ENCODE data around the gene PFAS. TPM values are rescaled to one million over a fixed set of nuclear protein-coding genes. Genes with fewer than 3 reads are reported as not detected.
A peak's percentile ranks its signal among the peaks of the same experiment; 100 is the strongest.
"Not testable (repeated sequence)": the region's sequence is repeated elsewhere in the genome, so short reads cannot be mapped to it uniquely, and the experiment has no call there.

The PFAS gene
- total and polyA plus RNA-seq, 3 experiments from 2014 or later = 17.7 to 168 (median 167) TPM

GRCh38 chr17:8212312-8213180 lies 36.5 kb upstream of the PFAS start:
- ChIA-PET POLR2A (no interaction called here), CTCF (interaction anchor here (1.1 to 1.4 kb wide), 2 partner anchors 9 to 23 kb away, joined by 3 to 5 read pairs; no protein-coding TSS in a partner anchor)
- no peak for DNase-seq
- Histone ChIP-seq H3K9me3 (ENCODE audit: low read length) (no peaks in the 10 kb centered on the region), H3K4me3 (ENCODE audit: low read length) (no peak overlapping the region), H3K4me1 (ENCODE audit: insufficient read depth, low read length) (peaks cover 12% of the 10 kb centered on the region), H3K36me3 (ENCODE audit: insufficient read depth, low read length) (no peaks in the 10 kb centered on the region), H3K27me3 (ENCODE audit: insufficient read depth, low read length, poor library complexity, severe bottlenecking) (no peaks in the 10 kb centered on the region), H3K27ac (ENCODE audit: low read depth, low read length) (no peak overlapping the region)
- Mint-ChIP-seq H3K4me1 (peaks cover 15 to 22% (median 17%) of the 10 kb centered on the region in 3 donors), H3K4me3 (peak overlapping the region in 2 of 7 donors; percentile 23 to 83), H3K36me3 (peaks cover 0 to 4% (median 0%) of the 10 kb centered on the region in 3 donors), H3K27me3 (peaks cover 0 to 3% of the 10 kb centered on the region in 2 donors), H3K27ac (no peak overlapping the region), H3K9me3 (no peaks in the 10 kb centered on the region)

GRCh38 chr17:8214000-8214399 lies 35.1 kb upstream of the PFAS start:
- H3K27ac Mint-ChIP-seq = peak overlapping the region in 2 of 8 donors; percentile 23 to 56
- H3K9me3 ChIP-seq (ENCODE audit: low read length); H3K27me3 Mint-ChIP-seq; DNase-seq; H3K36me3 ChIP-seq (ENCODE audit: insufficient read depth, low read length); H3K9me3 Mint-ChIP-seq; H3K27me3 ChIP-seq (ENCODE audit: insufficient read depth, low read length, poor library complexity, severe bottlenecking); H3K36me3 Mint-ChIP-seq; CTCF ChIA-PET; POLR2A ChIA-PET; H3K27ac ChIP-seq (ENCODE audit: low read depth, low read length); H3K4me3 ChIP-seq (ENCODE audit: low read length): not testable (repeated sequence)
- peaks cover 19 to 26% (median 23%) of the 10 kb centered on the region in 3 donors for H3K4me1 Mint-ChIP-seq
- peaks cover 12% of the 10 kb centered on the region for H3K4me1 ChIP-seq (ENCODE audit: insufficient read depth, low read length)
- peak overlapping the region in 1 of 7 donors; percentile 74 for H3K4me3 Mint-ChIP-seq

GRCh38 chr17:8220783-8221662 lies 28.1 kb upstream of the PFAS start:
- POLR2A ChIA-PET = interaction anchor here (0.6 to 8.4 kb wide), 17 partner anchors 11 to 101 kb away, joined by 3 to 149 read pairs (median 11); partner anchors contain the start of genes ALOXE3, AURKB, BORCS6 and CTC1
- Mint-ChIP-seq H3K4me3 (peak overlapping the region; percentile 86 to 98 (median 97)), H3K27me3 (peaks cover 0 to 21% of the 10 kb centered on the region in 2 donors), H3K36me3 (peaks cover 2 to 35% (median 3%) of the 10 kb centered on the region in 3 donors), H3K27ac (peak overlapping the region; percentile 94 to 100 (median 96)), H3K4me1 (peaks cover 49 to 67% (median 62%) of the 10 kb centered on the region in 3 donors), H3K9me3 (peaks cover 0 to 17% (median 6%) of the 10 kb centered on the region in 5 donors)
- peaks cover 27% of the 10 kb centered on the region for H3K4me1 ChIP-seq (ENCODE audit: insufficient read depth, low read length)
- peak overlapping the region; percentile 86 for H3K27ac ChIP-seq (ENCODE audit: low read depth, low read length)
- H3K4me3 ChIP-seq (ENCODE audit: low read length) = peak overlapping the region; percentile 98
- CTCF ChIA-PET = interaction anchor here (0.6 to 5.6 kb wide), 23 partner anchors 8 to 142 kb away, joined by 3 to 63 read pairs (median 10); partner anchors contain the start of genes AURKB, BORCS6, CTC1 and PER1
- H3K9me3 ChIP-seq (ENCODE audit: low read length) = no peaks in the 10 kb centered on the region
- peak; percentile 75 to 88 (median 80) for DNase-seq
- H3K27me3 ChIP-seq (ENCODE audit: insufficient read depth, low read length, poor library complexity, severe bottlenecking) = no peaks in the 10 kb centered on the region
- H3K36me3 ChIP-seq (ENCODE audit: insufficient read depth, low read length) = peaks cover 3% of the 10 kb centered on the region

GRCh38 chr17:8221663-8222379 lies 27.3 kb upstream of the PFAS start:
- H3K4me3 Mint-ChIP-seq = peak overlapping the region; percentile 86 to 98 (median 97)
- H3K27ac Mint-ChIP-seq = peak overlapping the region; percentile 94 to 100 (median 96)
- Histone ChIP-seq H3K4me3 (ENCODE audit: low read length) (peak overlapping the region; percentile 98), H3K9me3 (ENCODE audit: low read length) (no peaks in the 10 kb centered on the region), H3K27me3 (ENCODE audit: insufficient read depth, low read length, poor library complexity, severe bottlenecking) (no peaks in the 10 kb centered on the region), H3K36me3 (ENCODE audit: insufficient read depth, low read length) (peaks cover 3% of the 10 kb centered on the region), H3K4me1 (ENCODE audit: insufficient read depth, low read length) (peaks cover 35% of the 10 kb centered on the region), H3K27ac (ENCODE audit: low read depth, low read length) (peak overlapping the region; percentile 86)
- H3K9me3 Mint-ChIP-seq = peaks cover 0 to 17% (median 6%) of the 10 kb centered on the region in 5 donors
- peaks cover 56 to 73% (median 70%) of the 10 kb centered on the region in 3 donors for H3K4me1 Mint-ChIP-seq
- POLR2A ChIA-PET = interaction anchor here (0.5 to 8.4 kb wide), 21 partner anchors 10 to 102 kb away, joined by 3 to 149 read pairs (median 4); partner anchors contain the start of genes ALOXE3, AURKB, BORCS6 and CTC1
- peak; percentile 80 to 95 (median 91) for DNase-seq
- peaks cover 2 to 41% (median 3%) of the 10 kb centered on the region in 3 donors for H3K36me3 Mint-ChIP-seq
- CTCF ChIA-PET = interaction anchor here (1.0 to 5.6 kb wide), 22 partner anchors 9 to 143 kb away, joined by 3 to 63 read pairs (median 10); partner anchors contain the start of genes AURKB, BORCS6, CTC1 and PER1
- H3K27me3 Mint-ChIP-seq = peaks cover 0 to 25% of the 10 kb centered on the region in 2 donors

GRCh38 chr17:8222380-8222629 lies 26.8 kb upstream of the PFAS start:
- H3K27ac Mint-ChIP-seq = peak overlapping the region; percentile 94 to 100 (median 96)
- H3K9me3 Mint-ChIP-seq = peaks cover 0 to 17% (median 8%) of the 10 kb centered on the region in 5 donors
- Histone ChIP-seq H3K4me1 (ENCODE audit: insufficient read depth, low read length) (peaks cover 40% of the 10 kb centered on the region), H3K4me3 (ENCODE audit: low read length) (peak overlapping the region; percentile 98), H3K27ac (ENCODE audit: low read depth, low read length) (peak overlapping the region; percentile 86), H3K9me3 (ENCODE audit: low read length) (no peaks in the 10 kb centered on the region), H3K36me3 (ENCODE audit: insufficient read depth, low read length) (peaks cover 6% of the 10 kb centered on the region), H3K27me3 (ENCODE audit: insufficient read depth, low read length, poor library complexity, severe bottlenecking) (no peaks in the 10 kb centered on the region)
- peaks cover 61 to 78% (median 75%) of the 10 kb centered on the region in 3 donors for H3K4me1 Mint-ChIP-seq
- H3K27me3 Mint-ChIP-seq = peaks cover 0 to 28% of the 10 kb centered on the region in 2 donors
- DNase-seq = peak in 1 of 5 donors; percentile 78
- peak overlapping the region; percentile 86 to 98 (median 97) for H3K4me3 Mint-ChIP-seq
- peaks cover 3 to 45% (median 5%) of the 10 kb centered on the region in 3 donors for H3K36me3 Mint-ChIP-seq
- POLR2A ChIA-PET = interaction anchor here (0.7 to 8.4 kb wide), 15 partner anchors 11 to 103 kb away, joined by 3 to 149 read pairs (median 17); partner anchors contain the start of genes ALOXE3, AURKB, BORCS6 and CTC1
- CTCF ChIA-PET = interaction anchor here (1.2 to 5.6 kb wide), 19 partner anchors 9 to 143 kb away, joined by 3 to 63 read pairs (median 11); partner anchors contain the start of genes AURKB, BORCS6, CTC1 and PFAS

- Histone ChIP-seq H3K27me3 (ENCODE audit: insufficient read depth, low read length, poor library complexity, severe bottlenecking) (no peaks in the 10 kb centered on the region), H3K9me3 (ENCODE audit: low read length) (no peaks in the 10 kb centered on the region), H3K4me1 (ENCODE audit: insufficient read depth, low read length) (peaks cover 41% of the 10 kb centered on the region), H3K27ac (ENCODE audit: low read depth, low read length) (peak overlapping the region; percentile 86), H3K4me3 (ENCODE audit: low read length) (peak overlapping the region; percentile 98), H3K36me3 (ENCODE audit: insufficient read depth, low read length) (peaks cover 10% of the 10 kb centered on the region)
- peaks cover 64 to 83% (median 79%) of the 10 kb centered on the region in 3 donors for H3K4me1 Mint-ChIP-seq
- H3K4me3 Mint-ChIP-seq = peak overlapping the region; percentile 86 to 98 (median 97)
- POLR2A ChIA-PET = interaction anchor here (0.6 to 8.4 kb wide), 15 partner anchors 12 to 103 kb away, joined by 3 to 149 read pairs (median 16); partner anchors contain the start of genes ALOXE3, AURKB, BORCS6 and CTC1
- H3K9me3 Mint-ChIP-seq = peaks cover 0 to 17% (median 8%) of the 10 kb centered on the region in 5 donors
- peak overlapping the region; percentile 94 to 100 (median 96) for H3K27ac Mint-ChIP-seq
- peaks cover 7 to 50% (median 10%) of the 10 kb centered on the region in 3 donors for H3K36me3 Mint-ChIP-seq
- peaks cover 0 to 31% of the 10 kb centered on the region in 2 donors for H3K27me3 Mint-ChIP-seq
- CTCF ChIA-PET = interaction anchor here (1.2 to 5.6 kb wide), 16 partner anchors 10 to 129 kb away, joined by 3 to 63 read pairs (median 11); partner anchors contain the start of genes AURKB, BORCS6, CTC1 and PFAS
- peak; percentile 80 to 92 (median 87) for DNase-seq
These were observed 26.3 kb upstream of the PFAS start for GRCh38 chr17:8222630-8223355.
